Heart left ventricle (tissue), 13 donors: ENCODE measurements around the gene SACS.

Experiments used
- POLR2A ChIP-seq, 2 donors: fragments of 450-650 bp; IDR thresholded peaks; one replicate each; pipeline ENCODE4 v1.6.1; 2017; ENCODE audit warnings: antibody characterized with exemption in 2 of 2, mild to moderate bottlenecking in 2 of 2, moderate library complexity in 2 of 2
- TF ChIP-seq, protein P1 (sequence below), 12 donors: fragments of 200-600 bp; sonication (generic) in 4 of 12; IDR thresholded peaks; one replicate each; pipeline versions ENCODE4 v1.5.0 to v1.8.0; 2018 to 2022; ENCODE audit warnings: antibody characterized with exemption in 12 of 12, mild to moderate bottlenecking in 5 of 12
- donor health status: ischemic (EF 13 %, LVEDD 7.1; RV severe dilation, severe dysfunction).
- donor health status: DM: no; HTN: yes; CAD: no.
- donor health status: DM: no; HTN: no; CAD: no.
- donor health status: ischemic (EF 25% LVEDD 6.9; RV normal size, moderate dysfunction).
- donor health status: ischemic (EF 25% LVEDD 5.7; RV mildly dilated, moderate dysfunction).
- donor health status: ischemic (EF 35%, LVEDD 5.7; RV mildly dilated, moderate dysfunction).
- donor health status: nonischemic (EF 11% LVEDD 7.7; RV severe dilation, severe dysfunction).
- donor health status: DM: yes; HTN: yes; CAD: no.
- donor health status: PGD.
- donor health status: ischemic (EF 29% LVEDD 5.4; RV normal size, mild dysfunction).
- donor health status: nonischemic (EF 23%, LVEDD 6.1; RV moderate dilation, normal function).

- TF ChIP-seq, protein P1, sequence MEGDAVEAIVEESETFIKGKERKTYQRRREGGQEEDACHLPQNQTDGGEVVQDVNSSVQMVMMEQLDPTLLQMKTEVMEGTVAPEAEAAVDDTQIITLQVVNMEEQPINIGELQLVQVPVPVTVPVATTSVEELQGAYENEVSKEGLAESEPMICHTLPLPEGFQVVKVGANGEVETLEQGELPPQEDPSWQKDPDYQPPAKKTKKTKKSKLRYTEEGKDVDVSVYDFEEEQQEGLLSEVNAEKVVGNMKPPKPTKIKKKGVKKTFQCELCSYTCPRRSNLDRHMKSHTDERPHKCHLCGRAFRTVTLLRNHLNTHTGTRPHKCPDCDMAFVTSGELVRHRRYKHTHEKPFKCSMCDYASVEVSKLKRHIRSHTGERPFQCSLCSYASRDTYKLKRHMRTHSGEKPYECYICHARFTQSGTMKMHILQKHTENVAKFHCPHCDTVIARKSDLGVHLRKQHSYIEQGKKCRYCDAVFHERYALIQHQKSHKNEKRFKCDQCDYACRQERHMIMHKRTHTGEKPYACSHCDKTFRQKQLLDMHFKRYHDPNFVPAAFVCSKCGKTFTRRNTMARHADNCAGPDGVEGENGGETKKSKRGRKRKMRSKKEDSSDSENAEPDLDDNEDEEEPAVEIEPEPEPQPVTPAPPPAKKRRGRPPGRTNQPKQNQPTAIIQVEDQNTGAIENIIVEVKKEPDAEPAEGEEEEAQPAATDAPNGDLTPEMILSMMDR (IDR thresholded peaks at IDR 0.05): no peak
- no peak for TF ChIP-seq POLR2A (IDR thresholded peaks at IDR 0.05)
Measured at GRCh38 chr13:23394821-23395220, 38.7 kb downstream of the SACS start.
